K562 (cell line): ENCODE data around the gene PKIB. TPM values are rescaled to one million over a fixed set of nuclear protein-coding genes. Genes with fewer than 3 reads are reported as not detected.

ENCODE experiments used
- ATAC-seq: fragments of 200-7000 bp; cut with Tn5 transposase; 3 replicates; pipeline ENCODE4 v1.9.1; 2020; ENCODE audit warnings: moderate library complexity
- BruUV-seq: library from RNA; stranded (reverse); fragments of 400-500 nt; replicated peaks from 2 replicates; lab custom pipeline; 2021; lab: Mats Ljungman, UMichigan
- CTCF ChIA-PET: fragments of 300-600 bp; formaldehyde crosslinking; extraction: SDS; loops from one replicate; lab custom pipeline; 2021; ENCODE audit warnings: low intra/inter-chr PET ratio; lab: Yijun Ruan, JAX
- POLR2A ChIA-PET: fragments of 300-600, 350-650 bp; sonication (Branson Sonifier 250); formaldehyde crosslinking; extraction: SDS; loops from one replicate; lab custom pipeline; 2021; ENCODE audit warnings: antibody characterized with exemption, inconsistent platforms; lab: Yijun Ruan, JAX
- DNase-seq, 4 experiments: peaks; one replicate each; pipeline versions ENCODE4 v3.0.0 to v3.0.0-alpha.2; 2011 to 2018; ENCODE audit warnings: low spot score in 3 of 4, mixed read lengths in 3 of 4; ENCODE audit errors: extremely low read depth in 1 of 4
- FAIRE-seq: peaks from 2 replicates; lab custom pipeline; 2011; peaks lifted over from hg19 to GRCh38; lab: Jason Lieb, UNC
- H2AFZ ChIP-seq: 2 replicates; pipeline ENCODE4 v1.6.0; 2011; ENCODE audit warnings: low read depth, low read length, control low read depth, inconsistent platforms
- H3K27ac ChIP-seq: fragments of 200-600 bp; 3 replicates; pipeline ENCODE4 v1.8.0; 2011; ENCODE audit warnings: low read depth, mild to moderate bottlenecking, control low read depth, inconsistent platforms, low read length, moderate library complexity, mixed read lengths; ENCODE audit errors: extremely low read depth
- H3K27me3 ChIP-seq, 2 experiments: fragments of 300-600 bp in 1 of 2; 2 replicates in 1 of 2; 3 replicates in 1 of 2; pipeline versions ENCODE4 v1.6.0 to v1.8.0; 2011; ENCODE audit warnings: inconsistent platforms in 2 of 2, low read length in 2 of 2, mild to moderate bottlenecking in 1 of 2, mixed read lengths in 1 of 2, moderate library complexity in 1 of 2; ENCODE audit not compliant: control insufficient read depth in 2 of 2, insufficient read depth in 2 of 2
- H3K36me3 ChIP-seq: fragments of 300-600 bp; 3 replicates; pipeline ENCODE4 v1.8.0; 2011; ENCODE audit warnings: mild to moderate bottlenecking, low read length, inconsistent platforms; ENCODE audit not compliant: control insufficient read depth, insufficient read depth
- H3K4me1 ChIP-seq, 2 experiments: fragments of 200-600 bp in 1 of 2; replicated peaks in 1 of 2; 2 replicates in 1 of 2; 3 replicates in 1 of 2; pipeline versions ENCODE4 v1.5.1 to v1.8.0; 2011; ENCODE audit warnings: inconsistent platforms in 2 of 2, low read length in 2 of 2, mild to moderate bottlenecking in 1 of 2, mixed read lengths in 1 of 2, moderate library complexity in 1 of 2; ENCODE audit not compliant: control insufficient read depth in 2 of 2, insufficient read depth in 2 of 2
- H3K4me2 ChIP-seq: 2 replicates; pipeline ENCODE4 v1.6.1; 2011; ENCODE audit warnings: low read length, control low read depth, inconsistent platforms, mixed read lengths; ENCODE audit not compliant: insufficient read depth
- H3K4me3 ChIP-seq: fragments of 200-600 bp; sonication (generic), shearing (Covaris generic); 2 replicates; pipeline ENCODE4 v1.5.1; 2016; ENCODE audit warnings: control low read depth, inconsistent platforms
- H3K79me2 ChIP-seq: fragments of 200-600 bp; 3 replicates; pipeline ENCODE4 v1.8.0; 2011; ENCODE audit warnings: low read length, inconsistent platforms; ENCODE audit not compliant: control insufficient read depth, insufficient read depth
- H3K9ac ChIP-seq, 2 experiments: 2 replicates each; pipeline versions ENCODE4 v1.6.0 to v1.6.1; 2011; ENCODE audit warnings: low read depth in 2 of 2, low read length in 2 of 2, control low read depth in 1 of 2, inconsistent platforms in 1 of 2, mild to moderate bottlenecking in 1 of 2, mixed read lengths in 1 of 2; ENCODE audit not compliant: insufficient read depth in 1 of 2
- H3K9me1 ChIP-seq: one replicate; pipeline ENCODE4 v1.6.0; 2011; ENCODE audit warnings: inconsistent platforms, mild to moderate bottlenecking, low read length, moderate library complexity; ENCODE audit not compliant: control insufficient read depth, insufficient read depth
- H3K9me3 ChIP-seq: replicated peaks from 2 replicates; pipeline ENCODE4 v1.5.1; 2011; ENCODE audit warnings: low read depth, low read length, inconsistent platforms; ENCODE audit not compliant: control insufficient read depth, insufficient read depth
- H4K20me1 ChIP-seq: replicated peaks from 2 replicates; pipeline ENCODE4 v1.6.1; 2011; ENCODE audit warnings: low read length, inconsistent platforms, mixed read lengths; ENCODE audit not compliant: control insufficient read depth, insufficient read depth
- C11orf30 ChIP-seq: fragments of 450-650 bp; IDR thresholded peaks from 2 replicates; pipeline ENCODE4 v1.6.1; 2016; ENCODE audit warnings: low read depth, mild to moderate bottlenecking
- CBX5 ChIP-seq: IDR thresholded peaks from 2 replicates; pipeline ENCODE4 v1.6.1; 2014; ENCODE audit warnings: low read depth, borderline replicate concordance
- HMBOX1 ChIP-seq: sonication (generic); IDR thresholded peaks from 2 replicates; pipeline ENCODE4 v1.6.1; 2016
- MEIS2 ChIP-seq: fragments of 450-650 bp; IDR thresholded peaks from 2 replicates; pipeline ENCODE4 v1.6.1; 2014; ENCODE audit warnings: mild to moderate bottlenecking; ENCODE audit not compliant: partially characterized antibody
- NFE2 ChIP-seq: IDR thresholded peaks from 2 replicates; pipeline ENCODE4 v1.6.1; 2014; ENCODE audit warnings: antibody characterized with exemption, low read depth
- PBX2 ChIP-seq, 2 experiments: IDR thresholded peaks in 1 of 2; conservative IDR thresholded peaks in 1 of 2; 2 replicates each; pipeline ENCODE4 v1.6.1; 2016; ENCODE audit warnings: low read depth in 2 of 2, mild to moderate bottlenecking in 1 of 2, missing compliant biosample characterization in 1 of 2, missing genetic modification characterization in 1 of 2, moderate library complexity in 1 of 2
- PKNOX1 ChIP-seq: fragments of 450-650 bp; IDR thresholded peaks from 2 replicates; pipeline ENCODE4 v1.6.1; 2016
- SMARCA5 ChIP-seq: fragments of 450-650 bp; IDR thresholded peaks from 2 replicates; pipeline ENCODE4 v1.6.1; 2016
- YY1 ChIP-seq, 3 experiments: IDR thresholded peaks; 2 replicates each; pipeline ENCODE4 v1.6.1; 2011; ENCODE audit warnings: low read length in 2 of 3, mild to moderate bottlenecking in 2 of 3, moderate library complexity in 2 of 3, borderline replicate concordance in 1 of 3, control low read depth in 1 of 3, low read depth in 1 of 3; ENCODE audit not compliant: insufficient read depth in 3 of 3, insufficient replicate concordance in 2 of 3, control insufficient read depth in 1 of 3, insufficient read length in 1 of 3; ENCODE audit errors: extremely low read depth in 1 of 3
- ZBTB34 ChIP-seq: fragments of 250-450 bp; sonication (Bioruptor Pico); IDR thresholded peaks from 2 replicates; pipeline ENCODE4 v1.8.0; 2021; ENCODE audit warnings: mild to moderate bottlenecking, moderate library complexity
- ZNF175 ChIP-seq: fragments of 200-800 bp; sonication (Bioruptor generic); IDR thresholded peaks from 2 replicates; pipeline ENCODE4 v1.6.1; 2016; ENCODE audit warnings: low read depth, mild to moderate bottlenecking, missing genetic modification characterization, missing compliant biosample characterization
- ZNF3 ChIP-seq: fragments of 250-450 bp; sonication (Bioruptor Pico); IDR thresholded peaks from 2 replicates; pipeline ENCODE4 v1.5.0; 2021; ENCODE audit warnings: mild to moderate bottlenecking, moderate library complexity
- ZNF316 ChIP-seq: fragments of 450-650 bp; IDR thresholded peaks from 2 replicates; pipeline ENCODE4 v1.6.1; 2016
- ZNF444 ChIP-seq: fragments of 250-450 bp; sonication (Bioruptor Pico); IDR thresholded peaks from 2 replicates; pipeline ENCODE4 v1.4.0; 2020; ENCODE audit warnings: mild to moderate bottlenecking, moderate library complexity
- ZNF696 ChIP-seq: fragments of 250-450 bp; sonication (Bioruptor Pico); conservative IDR thresholded peaks from 2 replicates; pipeline ENCODE4 v1.4.0; 2020; ENCODE audit warnings: mild to moderate bottlenecking, moderate library complexity
- in situ Hi-C: fragments of 300-500 bp; cut with MboI; formaldehyde crosslinking; loops from 4 replicates; pipeline ENCODE4 v1.15.0; 2018; ENCODE audit warnings: inconsistent platforms, mixed read lengths
- intact Hi-C: fragments of 100-400 bp; cut with micrococcal nuclease; formaldehyde crosslinking; loops from 2 replicates; pipeline ENCODE4 v1.14.2; 2022
- polyA plus RNA-seq, 8 experiments: library from polyadenylated mRNA; depleted of rRNA in 4 of 8; stranded (reverse) in 5 of 8; unstranded in 3 of 8; fragments of >200 nt; fragmentation: Nextera tagmentation in 2 of 8; fragmentation: Illumina TruSeq in 1 of 8; extraction: Ambion mirVana in 2 of 8; extraction: Trizol in 1 of 8; gene quantifications; 2 replicates each; pipeline versions ENCODE4 v1.2.1 to v1.2.3, GENCODE V29; 2011 to 2014; ENCODE audit warnings: inconsistent platforms in 1 of 8, missing spikeins in 1 of 8
- total RNA-seq, 7 experiments: library from RNA; depleted of rRNA in 6 of 7; stranded (reverse); fragments of >200 nt in 6 of 7; fragmentation: Illumina TruSeq in 2 of 7; extraction: Trizol in 2 of 7; gene quantifications; 2 replicates each; pipeline versions ENCODE4 v1.2.1 to v1.2.3, GENCODE V29; 2011 to 2021; ENCODE audit warnings: low replicate concordance in 1 of 7

Gene PKIB
- total and polyA plus RNA-seq, 9 of the 15 experiments (the other 6 are each of a cell fraction or from before 2014, with no cell fraction given), result 14.8 to 37.5 (median 27.4) TPM

- TF ChIP-seq HMBOX1, result no peak
Measured at GRCh38 chr6:122660296-122660695, 50.1 kb downstream of the PKIB start (continued).

- Histone ChIP-seq H3K9ac (no peak overlapping the region), H3K4me2 (no peak overlapping the region), H3K9me1 (no peaks in the 10 kb centered on the region), H3K9me3 (no peaks in the 10 kb centered on the region), H2AFZ (peak overlapping the region; percentile 43; the same call in 1 of the 2 replicates), H3K27me3 (no peaks in the 10 kb centered on the region), H3K27ac (no peak overlapping the region), H3K36me3 (no peaks in the 10 kb centered on the region), H3K79me2 (no peaks in the 10 kb centered on the region), H3K4me1 (no peaks in the 10 kb centered on the region), H3K4me3 (no peak overlapping the region), H4K20me1 (no peaks in the 10 kb centered on the region)
- intact Hi-C loops, result no loop called here
- ATAC-seq, result no peak
- peak in 1 of 3 experiments; percentile 33 for TF ChIP-seq YY1 (IDR thresholded peaks at IDR 0.05; ENCODE audit: borderline replicate concordance in 1 of 3, control insufficient read depth in 1 of 3, extremely low read depth in 1 of 3, insufficient read depth in 3 of 3, insufficient read length in 1 of 3, insufficient replicate concordance in 2 of 3, low read depth in 1 of 3, low read length in 2 of 3)
- peak; percentile 9; the same call in 1 of the 2 replicates for TF ChIP-seq ZNF316
- TF ChIP-seq MEIS2, result peak; percentile 80
- TF ChIP-seq PBX2 (CRISPR knock-in tag; IDR thresholded peaks at IDR 0.05; ENCODE audit: low read depth), result no peak
- TF ChIP-seq PBX2 (tag; conservative IDR thresholded peaks at IDR 0.05; ENCODE audit: low read depth), result peak; percentile 88
- peak; percentile 47; the same call in 1 of the 2 replicates for TF ChIP-seq NFE2
- peak; percentile 50; the same call in 1 of the 2 replicates for TF ChIP-seq PKNOX1
- no peak for TF ChIP-seq SMARCA5
- no peak for TF ChIP-seq ZNF444 (CRISPR knock-in tag)
- no peak for TF ChIP-seq CBX5
- no peak for TF ChIP-seq ZNF696 (CRISPR knock-in tag)
- no peak for TF ChIP-seq ZNF175
- TF ChIP-seq C11orf30, result 0 out of 2 replicates have a peak, but pooled peaks have one; percentile 5
- TF ChIP-seq ZBTB34 (CRISPR knock-in tag), result no peak
- no peak for TF ChIP-seq ZNF3 (CRISPR knock-in tag)
- DNase-seq, result peak in 1 of 4 experiments; percentile 14
- FAIRE-seq, result peak; percentile 51
- ChIA-PET POLR2A (interaction anchor here (0.7 kb wide), 1 partner anchor 33 kb away, joined by 3 read pairs; no protein-coding TSS in a partner anchor), CTCF (no interaction called here)
- BruUV-seq, result no TSS peak
- in situ Hi-C loops, result no loop called here
Measured at GRCh38 chr6:122663981-122664380, 53.8 kb downstream of the PKIB start.
